ENCODE results near the gene KIF17. TPM values are rescaled to one million over a fixed set of nuclear protein-coding genes. Genes with fewer than 3 reads are reported as not detected.

The KIF17 gene
- total and polyA plus RNA-seq, 2 of the 8 experiments (the other 6 are each of a cell fraction or from before 2014, with no cell fraction given): 6.9 to 10.4 TPM

GRCh38 chr1:20648946-20649345, 68.9 kb downstream of the KIF17 start (continued):
- TF ChIP-seq SIX5 (IDR thresholded peaks at IDR 0.05; ENCODE audit: low read depth, low read length) (no peak), BCL11A (IDR thresholded peaks at IDR 0.05; ENCODE audit: low read depth in 2 of 2, low read length in 2 of 2) (no peak)
